K562 (cell line): Measurements from ENCODE around the gene UQCRC2. TPM values are rescaled to one million over a fixed set of nuclear protein-coding genes. Genes with fewer than 3 reads are reported as not detected.
A peak's percentile ranks its signal among the peaks of the same experiment; 100 is the strongest.

Experiments
- ADNP ChIP-seq: fragments of 200-800 bp; sonication (Bioruptor generic); IDR thresholded peaks from 2 replicates; pipeline ENCODE4 v1.6.1; 2016; ENCODE audit warnings: missing genetic modification characterization, missing compliant biosample characterization
- C11orf30 ChIP-seq: fragments of 450-650 bp; IDR thresholded peaks from 2 replicates; pipeline ENCODE4 v1.6.1; 2016; ENCODE audit warnings: low read depth, mild to moderate bottlenecking
- CAMTA2 ChIP-seq: fragments of 250-450 bp; sonication (Bioruptor Pico); conservative IDR thresholded peaks from 2 replicates; pipeline ENCODE4 v1.5.1; 2022
- CCNT2 ChIP-seq: IDR thresholded peaks from 2 replicates; pipeline ENCODE4 v1.6.1; 2011; ENCODE audit warnings: borderline replicate concordance, low read depth, mild to moderate bottlenecking, moderate library complexity, mixed read lengths, low read length; ENCODE audit not compliant: insufficient read length; ENCODE audit errors: extremely low read depth
- COPS2 ChIP-seq: fragments of 450-650 bp; conservative IDR thresholded peaks from 2 replicates; pipeline ENCODE4 v1.6.1; 2016; ENCODE audit warnings: mild to moderate bottlenecking, moderate library complexity
- CXXC5 ChIP-seq: fragments of 250-450 bp; sonication (Bioruptor Pico); IDR thresholded peaks from 2 replicates; pipeline ENCODE4 v1.8.0; 2022; ENCODE audit warnings: inconsistent platforms, mild to moderate bottlenecking, moderate library complexity
- FOXJ2 ChIP-seq: fragments of 200-800 bp; sonication (Bioruptor generic); IDR thresholded peaks from 2 replicates; pipeline ENCODE4 v1.6.1; 2016; ENCODE audit warnings: missing genetic modification characterization, missing compliant biosample characterization
- IFI16 ChIP-seq: fragments of 250-450 bp; sonication (Bioruptor Pico); IDR thresholded peaks from 2 replicates; pipeline ENCODE4 v2.1.2; 2022; ENCODE audit warnings: mild to moderate bottlenecking, inconsistent platforms
- JUN ChIP-seq, 2 experiments: sonication (generic) in 1 of 2; formaldehyde crosslinking in 1 of 2; IDR thresholded peaks; 2 replicates each; pipeline versions ENCODE4 v1.6.1 to v1.8.0; 2012 to 2022; ENCODE audit warnings: borderline replicate concordance in 2 of 2, mild to moderate bottlenecking in 2 of 2, improper control_type of control experiment in 1 of 2, low read depth in 1 of 2, low read length in 1 of 2, missing genetic modification reagents in 1 of 2
- LARP7 ChIP-seq: fragments of 450-650 bp; IDR thresholded peaks from 2 replicates; pipeline ENCODE4 v1.6.1; 2016
- MCM7 ChIP-seq, 2 experiments: fragments of 450-650 bp; IDR thresholded peaks; 2 replicates each; pipeline ENCODE4 v1.6.1; 2016 to 2018
- MTA1 ChIP-seq: fragments of 450-650 bp; IDR thresholded peaks from 2 replicates; pipeline ENCODE4 v1.6.1; 2017; ENCODE audit warnings: borderline replicate concordance
- POLR3G ChIP-seq: IDR thresholded peaks from 2 replicates; pipeline ENCODE4 v1.6.1; 2011; ENCODE audit not compliant: insufficient read length, insufficient replicate concordance; ENCODE audit errors: extremely low read depth
- SUPT5H ChIP-seq: fragments of 450-650 bp; IDR thresholded peaks from 2 replicates; pipeline ENCODE4 v1.6.1; 2016
- U2AF1 ChIP-seq: fragments of 200-400 bp; formaldehyde crosslinking; optimal IDR thresholded peaks from 2 replicates; pipeline ENCODE3; 2017; ENCODE audit warnings: mild to moderate bottlenecking, low read depth, low read length, moderate library complexity
- YY1 ChIP-seq, 3 experiments: IDR thresholded peaks; 2 replicates each; pipeline ENCODE4 v1.6.1; 2011; ENCODE audit warnings: low read length in 2 of 3, mild to moderate bottlenecking in 2 of 3, moderate library complexity in 2 of 3, borderline replicate concordance in 1 of 3, control low read depth in 1 of 3, low read depth in 1 of 3; ENCODE audit not compliant: insufficient read depth in 3 of 3, insufficient replicate concordance in 2 of 3, control insufficient read depth in 1 of 3, insufficient read length in 1 of 3; ENCODE audit errors: extremely low read depth in 1 of 3
- ZFP30 ChIP-seq: fragments of 250-450 bp; sonication (Bioruptor Pico); IDR thresholded peaks from 2 replicates; pipeline ENCODE4 v1.8.0; 2022; ENCODE audit warnings: moderate library complexity, mild to moderate bottlenecking, inconsistent platforms, borderline replicate concordance
- ZNF3 ChIP-seq: fragments of 250-450 bp; sonication (Bioruptor Pico); IDR thresholded peaks from 2 replicates; pipeline ENCODE4 v1.5.0; 2021; ENCODE audit warnings: mild to moderate bottlenecking, moderate library complexity
- ZNF518B ChIP-seq: fragments of 250-450 bp; sonication (Bioruptor Pico); IDR thresholded peaks from 2 replicates; pipeline ENCODE4 v1.5.0; 2021; ENCODE audit warnings: mild to moderate bottlenecking, moderate library complexity
- polyA plus RNA-seq, 8 experiments: library from polyadenylated mRNA; depleted of rRNA in 4 of 8; stranded (reverse) in 5 of 8; unstranded in 3 of 8; fragments of >200 nt; fragmentation: Nextera tagmentation in 2 of 8; fragmentation: Illumina TruSeq in 1 of 8; extraction: Ambion mirVana in 2 of 8; extraction: Trizol in 1 of 8; gene quantifications; 2 replicates each; pipeline versions ENCODE4 v1.2.1 to v1.2.3, GENCODE V29; 2011 to 2014; ENCODE audit warnings: inconsistent platforms in 1 of 8, missing spikeins in 1 of 8
- total RNA-seq, 7 experiments: library from RNA; depleted of rRNA in 6 of 7; stranded (reverse); fragments of >200 nt in 6 of 7; fragmentation: Illumina TruSeq in 2 of 7; extraction: Trizol in 2 of 7; gene quantifications; 2 replicates each; pipeline versions ENCODE4 v1.2.1 to v1.2.3, GENCODE V29; 2011 to 2021; ENCODE audit warnings: low replicate concordance in 1 of 7
- TF ChIP-seq, protein P1 (sequence below), 2 experiments: IDR thresholded peaks; 2 replicates each; pipeline ENCODE4 v1.6.1; 2011; ENCODE audit warnings: borderline replicate concordance in 1 of 2, control low read depth in 1 of 2, low read depth in 1 of 2, low read length in 1 of 2, mild to moderate bottlenecking in 1 of 2, mixed read lengths in 1 of 2, moderate library complexity in 1 of 2; ENCODE audit not compliant: insufficient read depth in 1 of 2, insufficient read length in 1 of 2, poor library complexity in 1 of 2, severe bottlenecking in 1 of 2; ENCODE audit errors: extremely low read depth in 1 of 2

UQCRC2 gene
- total and polyA plus RNA-seq, 9 of the 15 experiments (the other 6 are each of a cell fraction or from before 2014, with no cell fraction given) = 177 to 516 (median 319) TPM

DNA sequence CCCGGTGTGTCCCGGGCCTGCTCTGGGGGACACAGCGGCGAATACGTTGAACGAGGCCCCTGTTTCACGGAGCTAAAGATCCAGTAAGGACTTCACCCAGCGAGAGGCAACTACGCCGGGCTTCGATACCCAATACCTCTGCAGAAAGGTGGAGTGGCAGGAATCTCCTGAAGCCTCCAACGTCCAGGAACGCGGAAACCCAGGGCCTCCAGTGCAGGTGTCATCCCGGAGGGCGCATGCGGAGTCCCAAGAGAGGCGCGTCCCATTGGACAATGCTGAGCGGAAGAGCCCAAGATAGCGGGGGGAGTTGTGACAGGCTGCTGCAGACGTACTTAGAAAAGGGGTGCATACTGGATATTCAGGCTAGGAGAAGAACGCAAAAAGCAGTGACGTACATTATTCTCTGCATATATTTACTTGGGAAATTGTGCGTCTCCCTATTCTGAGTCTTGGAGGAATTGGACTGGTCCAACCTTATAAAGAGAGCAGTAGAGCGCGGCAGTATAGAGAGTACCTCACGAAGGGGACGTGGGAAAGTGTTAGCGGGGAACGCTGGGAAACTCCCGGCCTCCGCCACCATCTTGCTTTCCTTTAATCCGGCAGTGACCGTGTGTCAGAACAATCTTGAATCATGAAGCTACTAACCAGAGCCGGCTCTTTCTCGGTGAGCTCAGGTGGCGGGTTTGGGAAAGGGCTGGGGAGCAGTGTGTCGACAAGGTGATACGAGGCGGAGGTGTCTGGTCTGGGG, at the start of gene UQCRC2 (continued):
- TF ChIP-seq YY1 (IDR thresholded peaks at IDR 0.05; ENCODE audit: borderline replicate concordance in 1 of 3, control insufficient read depth in 1 of 3, extremely low read depth in 1 of 3, insufficient read depth in 3 of 3, insufficient read length in 1 of 3, insufficient replicate concordance in 2 of 3, low read depth in 1 of 3, low read length in 2 of 3) (peak; percentile 73 to 96 (median 90)), COPS2 (no peak), IFI16 (CRISPR knock-in tag) (no peak), CXXC5 (peak; percentile 90), POLR3G (no peak), CCNT2 (no peak), MTA1 (no peak), SUPT5H (peak; percentile 91), ZFP30 (CRISPR knock-in tag) (no peak), FOXJ2 (tag) (peak; percentile 68), ZNF518B (CRISPR knock-in tag) (no peak), C11orf30 (peak; percentile 91), U2AF1 (no peak), LARP7 (peak; percentile 23; the same call in 1 of the 2 replicates), JUN (IDR thresholded peaks at IDR 0.05; ENCODE audit: borderline replicate concordance, low read depth, low read length) (no peak), JUN (CRISPR knock-in tag; IDR thresholded peaks at IDR 0.05; ENCODE audit: borderline replicate concordance) (no peak), CAMTA2 (CRISPR knock-in tag) (no peak), ZNF3 (CRISPR knock-in tag) (no peak), MCM7 (IDR thresholded peaks at IDR 0.05) (no peak), ADNP (tag) (no peak)
- TF ChIP-seq, protein P1, sequence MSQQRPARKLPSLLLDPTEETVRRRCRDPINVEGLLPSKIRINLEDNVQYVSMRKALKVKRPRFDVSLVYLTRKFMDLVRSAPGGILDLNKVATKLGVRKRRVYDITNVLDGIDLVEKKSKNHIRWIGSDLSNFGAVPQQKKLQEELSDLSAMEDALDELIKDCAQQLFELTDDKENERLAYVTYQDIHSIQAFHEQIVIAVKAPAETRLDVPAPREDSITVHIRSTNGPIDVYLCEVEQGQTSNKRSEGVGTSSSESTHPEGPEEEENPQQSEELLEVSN (IDR thresholded peaks at IDR 0.05; ENCODE audit: borderline replicate concordance in 1 of 2, extremely low read depth in 1 of 2, insufficient read depth in 1 of 2, insufficient read length in 1 of 2, low read depth in 1 of 2, low read length in 1 of 2, poor library complexity in 1 of 2, severe bottlenecking in 1 of 2) = peak in 1 of 2 experiments; percentile 59
